NCI-H2227 (cell line): ENCODE results near the gene NOSTRIN.
A peak's percentile ranks its signal among the peaks of the same experiment; 100 is the strongest.
"Not testable (repeated sequence)": the region's sequence is repeated elsewhere in the genome, so short reads cannot be mapped to it uniquely, and the experiment has no call there.

Experiments
- DNase-seq: peaks from one replicate; lab custom pipeline; 2025; ENCODE audit not compliant: unreplicated experiment; lab: John Stamatoyannopoulos, UW

Gene NOSTRIN

DNA sequence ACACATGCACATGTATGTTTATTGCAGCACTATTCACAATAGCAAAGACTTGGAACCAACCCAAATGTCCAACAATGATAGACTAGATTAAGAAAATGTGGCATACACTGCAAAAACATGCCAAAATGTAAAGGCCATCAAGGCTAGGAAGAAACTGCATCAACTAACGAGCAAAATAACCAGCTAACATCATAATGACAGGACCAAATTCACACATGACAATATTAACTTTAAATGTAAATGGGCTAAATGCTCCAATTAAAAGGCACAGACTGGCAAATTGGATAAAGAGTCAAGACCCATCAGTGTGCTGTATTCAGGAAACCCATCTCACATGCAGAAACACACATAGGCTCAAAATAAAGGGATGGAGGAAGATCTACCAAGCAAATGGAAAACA is 64.7 kb downstream of the NOSTRIN start:
- DNase-seq, result not testable (repeated sequence)

- DNase-seq, result not testable (repeated sequence)
These were observed 67.9 kb downstream of the NOSTRIN start for GRCh38 chr2:168870369-168870768.

- DNase-seq, result not testable (repeated sequence)
These were observed 68.4 kb downstream of the NOSTRIN start for GRCh38 chr2:168870824-168871223.

GRCh38 chr2:168874368-168875054 is 72.1 kb downstream of the NOSTRIN start:
- no peak for DNase-seq

- not testable (repeated sequence) for DNase-seq
These were observed 79.7 kb downstream of the NOSTRIN start for GRCh38 chr2:168882163-168882562.

DNA sequence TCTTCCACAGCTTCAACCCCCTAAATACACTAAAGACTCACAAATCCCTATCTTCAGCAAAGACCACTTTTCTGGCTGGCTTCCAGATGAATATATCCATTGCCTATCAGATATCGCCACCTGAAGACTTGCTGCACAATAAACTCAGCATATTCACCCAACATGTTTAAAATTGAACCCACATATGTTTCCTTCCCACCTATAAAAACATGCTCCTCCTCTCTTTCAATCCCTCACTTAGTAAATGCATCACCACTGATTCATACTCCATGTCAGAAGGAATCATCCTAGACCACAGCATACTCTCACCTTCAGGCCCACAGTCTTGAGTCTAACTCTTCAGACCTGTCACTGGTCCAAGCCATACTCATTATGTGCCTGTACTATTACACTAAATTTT is 82.5 kb downstream of the NOSTRIN start:
- DNase-seq, result no peak

DNA sequence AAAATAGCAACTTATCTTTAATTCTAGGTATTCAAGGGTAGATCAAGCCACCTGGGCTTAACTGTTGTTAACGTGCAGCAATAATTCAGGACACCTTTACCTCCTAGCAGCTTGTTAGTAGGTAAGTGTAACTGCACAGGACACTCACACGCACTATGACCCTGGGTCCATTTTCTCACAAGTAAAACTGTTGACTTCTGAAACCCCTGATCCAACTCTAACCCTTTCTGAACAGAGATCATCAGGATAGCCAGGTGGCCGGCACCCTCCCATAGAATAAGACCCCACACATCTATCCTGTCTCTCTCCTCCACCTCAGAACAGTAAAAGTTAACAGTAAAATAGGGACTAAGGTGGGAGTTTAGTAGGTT is 87.2 kb downstream of the NOSTRIN start:
- DNase-seq, result peak; percentile 43

GRCh38 chr2:168890006-168890782 is 87.8 kb downstream of the NOSTRIN start, which contains the start of gene SPC25:
TSS of gene SPC25 (minus strand) at chr2:168890430. CDS start at chr2:168889519, 911 bp downstream.
- DNase-seq, result peak; percentile 98

DNA sequence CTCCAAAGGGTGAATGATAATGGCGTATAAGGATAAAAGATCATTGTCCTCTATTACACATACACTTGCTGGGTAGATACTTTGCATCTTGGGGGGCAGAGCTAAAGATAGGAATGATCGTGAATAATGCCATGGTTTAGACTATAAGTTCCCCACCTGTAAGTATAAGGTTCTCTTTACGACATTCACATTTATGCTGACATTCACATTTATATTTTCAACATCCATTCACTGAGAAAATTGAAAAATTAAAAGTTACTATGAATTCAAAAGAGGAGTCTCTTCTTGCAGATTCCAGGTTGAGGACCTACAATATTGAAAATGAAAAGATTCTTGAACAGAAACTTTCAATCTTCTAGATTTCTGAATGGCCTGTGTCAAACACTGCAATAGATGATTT is 89.9 kb downstream of the NOSTRIN start:
- DNase-seq, result no peak

DNA sequence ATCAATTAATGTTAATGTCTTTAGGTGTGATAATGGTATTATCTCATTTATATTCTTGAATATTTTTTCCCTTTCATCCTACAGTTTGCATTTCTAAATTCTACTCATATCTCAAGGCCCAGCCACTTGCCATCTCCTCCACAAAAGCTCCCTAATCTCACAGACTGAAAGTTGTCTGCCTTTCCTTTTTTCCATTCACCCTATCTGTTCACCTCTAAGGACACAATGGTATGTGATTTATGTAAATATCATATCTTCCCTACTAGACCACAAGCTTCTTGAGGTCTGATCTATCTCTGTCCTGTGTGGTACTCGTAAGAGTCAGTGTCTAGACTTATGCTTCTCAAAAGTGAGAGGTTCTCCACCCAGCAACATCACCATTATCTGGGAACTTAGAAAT is 91.7 kb downstream of the NOSTRIN start:
- DNase-seq, result no peak

DNA sequence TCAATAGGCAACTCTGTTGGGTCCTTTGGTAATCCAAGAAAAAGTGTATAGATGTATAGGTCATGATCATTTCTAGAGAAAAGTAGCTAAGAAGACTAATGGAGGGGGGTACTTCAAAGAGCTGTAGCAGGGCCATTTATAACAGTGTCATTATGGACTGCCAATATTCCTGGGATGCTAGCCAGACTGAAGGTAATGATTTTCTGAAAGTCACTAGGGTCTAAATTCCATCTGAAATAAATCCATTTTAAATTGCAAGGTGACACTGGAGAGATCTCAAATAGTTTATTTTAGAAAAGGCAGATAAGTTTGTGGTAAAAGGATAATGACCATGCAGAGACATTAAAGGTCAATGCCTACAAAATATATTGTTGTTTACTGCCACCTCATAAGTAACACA is 92.3 kb downstream of the NOSTRIN start:
- no peak for DNase-seq

GRCh38 chr2:168895771-168896170 is 93.3 kb downstream of the NOSTRIN start:
- peak; percentile 68 for DNase-seq

DNA sequence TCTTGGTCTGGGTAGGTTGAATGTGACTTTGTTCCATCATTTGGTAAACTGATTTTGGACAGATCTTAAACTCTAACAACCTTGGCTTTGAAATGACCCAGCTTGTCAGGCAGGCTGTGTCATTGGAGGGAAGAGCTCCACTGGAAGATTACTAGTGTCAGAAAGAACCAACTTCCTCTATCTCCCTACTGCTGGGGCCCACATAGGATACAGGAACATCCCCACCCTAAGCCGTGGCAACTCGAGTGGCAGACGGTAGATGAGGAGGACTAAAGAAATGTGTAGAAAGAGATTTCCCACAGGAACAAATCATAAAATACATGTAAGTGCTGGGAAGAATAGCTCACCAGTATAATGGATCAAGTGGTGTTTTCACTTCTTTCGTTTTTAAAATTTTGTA is 94.3 kb downstream of the NOSTRIN start:
- no peak for DNase-seq

DNA sequence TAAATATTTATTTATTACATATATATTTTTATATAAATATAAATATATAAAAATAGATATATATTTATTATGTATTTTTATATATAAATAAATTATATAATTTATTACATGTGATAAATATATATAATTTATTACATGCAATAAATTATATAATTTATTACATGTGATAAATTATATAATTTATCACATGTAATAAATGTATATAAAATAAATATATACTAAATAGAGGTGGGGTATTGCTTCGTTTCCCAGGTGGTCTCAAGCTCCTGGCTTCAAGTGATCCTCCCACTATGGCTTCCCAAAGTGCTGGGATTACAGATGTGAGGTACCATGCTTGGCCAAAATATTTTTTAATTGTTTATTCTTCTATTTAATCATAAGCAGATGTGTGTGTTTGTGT is 95.0 kb downstream of the NOSTRIN start:
- DNase-seq, result no peak

DNA sequence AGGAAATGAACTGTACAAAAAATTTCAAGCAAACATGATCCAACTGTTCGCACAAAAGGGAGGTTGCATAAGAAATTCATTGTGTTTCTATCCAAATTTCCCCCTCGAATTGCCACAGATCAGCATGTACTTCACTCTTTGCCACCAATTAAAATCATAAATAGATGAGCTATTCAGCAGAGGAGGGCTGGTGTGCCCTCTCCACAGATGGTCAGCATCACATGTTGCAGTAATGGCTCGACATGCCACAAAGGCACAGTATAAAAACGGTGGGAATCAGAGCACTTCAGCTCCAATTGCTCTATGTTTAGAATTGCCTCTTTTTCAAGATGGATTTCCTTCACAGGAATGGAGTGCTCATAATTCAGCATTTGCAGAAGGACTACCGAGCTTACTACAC is 98.6 kb downstream of the NOSTRIN start, which contains the start of gene G6PC2:
Gene G6PC2 (plus strand): TSS at position 289 of the 400 bp plus-strand sequence. CDS start 41 bp downstream, at position 330.
- no peak for DNase-seq

- no peak for DNase-seq
These were observed 101.5 kb downstream of the NOSTRIN start for GRCh38 chr2:168903888-168904287.

DNA sequence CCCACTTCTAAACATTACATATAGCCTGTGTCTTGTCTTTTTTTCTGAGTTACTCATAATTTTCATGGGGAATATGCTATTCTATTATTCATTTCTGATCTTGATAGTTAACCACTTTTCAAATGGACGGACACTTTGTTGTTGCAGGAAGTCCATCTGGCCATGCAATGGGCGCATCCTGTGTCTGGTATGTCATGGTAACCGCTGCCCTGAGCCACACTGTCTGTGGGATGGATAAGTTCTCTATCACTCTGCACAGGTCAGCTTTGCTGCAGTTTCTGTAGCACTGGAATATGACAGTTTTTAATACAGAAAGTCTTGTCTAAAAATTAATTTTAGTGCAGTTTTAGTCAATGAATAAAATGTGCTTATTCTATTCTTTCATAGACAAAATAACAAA is 101.9 kb downstream of the NOSTRIN start:
- no peak for DNase-seq

DNA sequence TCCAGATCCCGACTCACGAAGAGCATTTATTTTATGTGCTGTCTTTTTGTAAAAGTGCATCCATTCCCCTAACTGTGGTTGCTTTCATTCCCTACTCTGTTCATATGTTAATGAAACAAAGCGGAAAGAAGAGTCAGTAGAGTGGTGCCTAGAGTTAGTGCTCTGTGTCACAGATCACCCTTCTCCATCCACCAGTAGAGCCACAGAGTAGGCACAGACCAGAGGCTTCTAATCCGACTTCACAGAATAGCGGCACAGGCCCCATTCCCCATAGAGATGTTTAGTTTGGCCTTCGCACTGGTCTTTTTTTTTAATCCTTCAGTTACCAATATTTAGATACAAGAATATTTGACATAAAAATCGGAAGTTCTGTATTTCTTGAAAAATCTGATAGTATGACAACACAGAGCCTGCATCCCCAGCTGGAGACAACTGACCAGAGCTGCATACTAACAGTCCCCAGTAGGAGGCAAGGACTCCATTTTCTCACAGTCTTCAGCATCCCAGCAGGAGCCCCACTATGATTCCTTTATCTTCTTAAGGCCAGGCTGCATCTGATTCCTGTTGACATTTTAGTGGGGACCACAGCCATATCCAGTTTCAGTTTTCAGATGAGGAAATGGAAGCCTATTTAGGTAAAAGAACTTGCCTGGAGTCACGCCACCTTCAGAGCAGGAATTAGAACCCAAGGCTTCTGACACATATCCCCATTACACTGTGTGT is 105.7 kb downstream of the NOSTRIN start:
- no peak for DNase-seq

GRCh38 chr2:168910330-168910729 is 107.9 kb downstream of the NOSTRIN start:
- DNase-seq, result peak; percentile 93

GRCh38 chr2:168912466-168912865 is 110.0 kb downstream of the NOSTRIN start:
- DNase-seq, result no peak

DNA sequence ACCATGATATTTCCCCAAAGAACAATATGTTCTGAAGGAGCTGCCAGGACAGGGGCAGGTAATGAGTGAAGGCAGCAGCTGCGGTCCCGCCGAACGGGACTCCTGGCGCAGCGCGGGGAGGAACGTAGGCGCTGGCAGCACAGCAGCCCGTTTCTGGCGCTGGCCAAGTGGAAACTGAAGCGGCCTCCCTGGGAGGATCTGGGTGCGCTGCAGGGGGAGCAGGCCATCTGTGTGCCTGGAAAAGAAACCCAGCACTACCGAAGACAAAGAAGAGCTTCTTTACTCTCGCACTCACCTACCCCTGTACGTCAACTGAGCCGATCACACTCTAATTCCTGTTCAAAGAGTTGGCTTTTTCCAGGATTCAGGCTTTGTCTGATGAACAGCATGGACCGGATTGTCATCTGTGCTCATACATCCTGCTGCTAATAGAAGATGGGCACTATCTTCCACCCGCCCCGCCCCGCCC is 110.5 kb downstream of the NOSTRIN start:
- DNase-seq, result peak; percentile 84
